Measurements from ENCODE around the gene MYO7B.
"Not testable (repeated sequence)": the region's sequence is repeated elsewhere in the genome, so short reads cannot be mapped to it uniquely, and the experiment has no call there.

MYO7B gene

GRCh38 chr2:127523269-127523939 is 12.1 kb upstream of the MYO7B start:
- DNase-seq (ENCODE audit: low spot score): no peak

GRCh38 chr2:127524198-127524834 is 11.2 kb upstream of the MYO7B start:
- not testable (repeated sequence) for DNase-seq (ENCODE audit: low spot score)

- DNase-seq (ENCODE audit: low spot score): peak; percentile 12
Observed at GRCh38 chr2:127525691-127526131, 9.8 kb upstream of the MYO7B start.

GRCh38 chr2:127526132-127527000 is 9.1 kb upstream of the MYO7B start, which contains the start of gene IWS1:
TSS of gene IWS1 (minus strand) at chr2:127526489. CDS start at chr2:127526208, 281 bp downstream.
- DNase-seq (ENCODE audit: low spot score): peak; percentile 98

GRCh38 chr2:127527001-127527804 is 8.3 kb upstream of the MYO7B start:
- DNase-seq (ENCODE audit: low spot score): no peak

- DNase-seq (ENCODE audit: low spot score): peak; percentile 16
Observed at GRCh38 chr2:127528487-127528886, 7.0 kb upstream of the MYO7B start.

- not testable (repeated sequence) for DNase-seq (ENCODE audit: low spot score)
Observed at GRCh38 chr2:127529416-127529815, 6.1 kb upstream of the MYO7B start.

- no peak for DNase-seq (ENCODE audit: low spot score)
Observed at GRCh38 chr2:127530245-127531140, 5.0 kb upstream of the MYO7B start.

- DNase-seq (ENCODE audit: low spot score): no peak
Observed at GRCh38 chr2:127531221-127531648, 4.2 kb upstream of the MYO7B start.

- DNase-seq (ENCODE audit: low spot score): no peak
Observed at GRCh38 chr2:127532296-127532695, 3.2 kb upstream of the MYO7B start.

GRCh38 chr2:127535918-127536317 is 435 bp downstream of the MYO7B start:
- no peak for DNase-seq (ENCODE audit: low spot score)

- no peak for DNase-seq (ENCODE audit: low spot score)
Observed at GRCh38 chr2:127536707-127537541, 1.4 kb downstream of the MYO7B start.

- DNase-seq (ENCODE audit: low spot score): no peak
Observed at GRCh38 chr2:127537644-127538043, 2.2 kb downstream of the MYO7B start.

GRCh38 chr2:127541809-127542208 is 6.3 kb downstream of the MYO7B start:
- no peak for DNase-seq (ENCODE audit: low spot score)

- DNase-seq (ENCODE audit: low spot score): no peak
Observed at GRCh38 chr2:127542231-127542630, 6.7 kb downstream of the MYO7B start.

- DNase-seq (ENCODE audit: low spot score): not testable (repeated sequence)
Observed at GRCh38 chr2:127543013-127543501, 7.6 kb downstream of the MYO7B start.

GRCh38 chr2:127545189-127545588 is 9.7 kb downstream of the MYO7B start:
- no peak for DNase-seq (ENCODE audit: low spot score)

GRCh38 chr2:127545796-127546195 is 10.3 kb downstream of the MYO7B start:
- no peak for DNase-seq (ENCODE audit: low spot score)

GRCh38 chr2:127546797-127547196 is 11.3 kb downstream of the MYO7B start:
- no peak for DNase-seq (ENCODE audit: low spot score)

Data from cerebellar cortex (tissue), 1 donor.